ENCODE results near the gene RAET1E.

DNA sequence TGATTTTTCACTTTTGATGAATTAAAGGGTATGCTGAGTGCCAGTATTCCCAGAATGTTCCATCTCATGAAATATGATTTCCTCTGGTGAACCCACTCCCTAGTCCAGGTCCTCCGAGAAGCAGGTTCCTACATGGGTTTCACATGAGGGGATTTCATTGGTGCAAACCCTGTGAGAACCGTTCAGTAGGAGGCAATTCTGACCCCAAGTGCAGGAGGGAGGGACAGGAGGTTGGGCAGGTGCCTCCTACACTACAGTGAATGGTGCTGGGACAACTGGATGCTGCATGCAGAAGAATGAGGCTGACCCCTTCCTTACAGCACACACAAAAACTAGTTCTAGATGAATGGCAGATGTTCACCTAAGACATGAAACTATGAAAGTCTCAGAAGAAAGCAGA is 38.8 kb upstream of the RAET1E start:
- TF ChIP-seq, protein P1, sequence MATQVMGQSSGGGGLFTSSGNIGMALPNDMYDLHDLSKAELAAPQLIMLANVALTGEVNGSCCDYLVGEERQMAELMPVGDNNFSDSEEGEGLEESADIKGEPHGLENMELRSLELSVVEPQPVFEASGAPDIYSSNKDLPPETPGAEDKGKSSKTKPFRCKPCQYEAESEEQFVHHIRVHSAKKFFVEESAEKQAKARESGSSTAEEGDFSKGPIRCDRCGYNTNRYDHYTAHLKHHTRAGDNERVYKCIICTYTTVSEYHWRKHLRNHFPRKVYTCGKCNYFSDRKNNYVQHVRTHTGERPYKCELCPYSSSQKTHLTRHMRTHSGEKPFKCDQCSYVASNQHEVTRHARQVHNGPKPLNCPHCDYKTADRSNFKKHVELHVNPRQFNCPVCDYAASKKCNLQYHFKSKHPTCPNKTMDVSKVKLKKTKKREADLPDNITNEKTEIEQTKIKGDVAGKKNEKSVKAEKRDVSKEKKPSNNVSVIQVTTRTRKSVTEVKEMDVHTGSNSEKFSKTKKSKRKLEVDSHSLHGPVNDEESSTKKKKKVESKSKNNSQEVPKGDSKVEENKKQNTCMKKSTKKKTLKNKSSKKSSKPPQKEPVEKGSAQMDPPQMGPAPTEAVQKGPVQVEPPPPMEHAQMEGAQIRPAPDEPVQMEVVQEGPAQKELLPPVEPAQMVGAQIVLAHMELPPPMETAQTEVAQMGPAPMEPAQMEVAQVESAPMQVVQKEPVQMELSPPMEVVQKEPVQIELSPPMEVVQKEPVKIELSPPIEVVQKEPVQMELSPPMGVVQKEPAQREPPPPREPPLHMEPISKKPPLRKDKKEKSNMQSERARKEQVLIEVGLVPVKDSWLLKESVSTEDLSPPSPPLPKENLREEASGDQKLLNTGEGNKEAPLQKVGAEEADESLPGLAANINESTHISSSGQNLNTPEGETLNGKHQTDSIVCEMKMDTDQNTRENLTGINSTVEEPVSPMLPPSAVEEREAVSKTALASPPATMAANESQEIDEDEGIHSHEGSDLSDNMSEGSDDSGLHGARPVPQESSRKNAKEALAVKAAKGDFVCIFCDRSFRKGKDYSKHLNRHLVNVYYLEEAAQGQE (IDR thresholded peaks at IDR 0.05; ENCODE audit: unreplicated experiment): no peak
- TF ChIP-seq, protein P2, sequence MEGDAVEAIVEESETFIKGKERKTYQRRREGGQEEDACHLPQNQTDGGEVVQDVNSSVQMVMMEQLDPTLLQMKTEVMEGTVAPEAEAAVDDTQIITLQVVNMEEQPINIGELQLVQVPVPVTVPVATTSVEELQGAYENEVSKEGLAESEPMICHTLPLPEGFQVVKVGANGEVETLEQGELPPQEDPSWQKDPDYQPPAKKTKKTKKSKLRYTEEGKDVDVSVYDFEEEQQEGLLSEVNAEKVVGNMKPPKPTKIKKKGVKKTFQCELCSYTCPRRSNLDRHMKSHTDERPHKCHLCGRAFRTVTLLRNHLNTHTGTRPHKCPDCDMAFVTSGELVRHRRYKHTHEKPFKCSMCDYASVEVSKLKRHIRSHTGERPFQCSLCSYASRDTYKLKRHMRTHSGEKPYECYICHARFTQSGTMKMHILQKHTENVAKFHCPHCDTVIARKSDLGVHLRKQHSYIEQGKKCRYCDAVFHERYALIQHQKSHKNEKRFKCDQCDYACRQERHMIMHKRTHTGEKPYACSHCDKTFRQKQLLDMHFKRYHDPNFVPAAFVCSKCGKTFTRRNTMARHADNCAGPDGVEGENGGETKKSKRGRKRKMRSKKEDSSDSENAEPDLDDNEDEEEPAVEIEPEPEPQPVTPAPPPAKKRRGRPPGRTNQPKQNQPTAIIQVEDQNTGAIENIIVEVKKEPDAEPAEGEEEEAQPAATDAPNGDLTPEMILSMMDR (conservative IDR thresholded peaks at IDR 0.05; ENCODE audit: low read depth in 2 of 2): no peak
- no peak for TF ChIP-seq POLR2AphosphoS5 (IDR thresholded peaks at IDR 0.05; ENCODE audit: low read depth)
- no peak for TF ChIP-seq STAT1 (IDR thresholded peaks at IDR 0.05; ENCODE audit: unreplicated experiment)
- TF ChIP-seq EZH2phosphoT487 (IDR thresholded peaks at IDR 0.05; ENCODE audit: unreplicated experiment): no peak
- no peak for TF ChIP-seq EZH2 (IDR thresholded peaks at IDR 0.05; ENCODE audit: low read depth, unreplicated experiment)
- TF ChIP-seq, protein P3, sequence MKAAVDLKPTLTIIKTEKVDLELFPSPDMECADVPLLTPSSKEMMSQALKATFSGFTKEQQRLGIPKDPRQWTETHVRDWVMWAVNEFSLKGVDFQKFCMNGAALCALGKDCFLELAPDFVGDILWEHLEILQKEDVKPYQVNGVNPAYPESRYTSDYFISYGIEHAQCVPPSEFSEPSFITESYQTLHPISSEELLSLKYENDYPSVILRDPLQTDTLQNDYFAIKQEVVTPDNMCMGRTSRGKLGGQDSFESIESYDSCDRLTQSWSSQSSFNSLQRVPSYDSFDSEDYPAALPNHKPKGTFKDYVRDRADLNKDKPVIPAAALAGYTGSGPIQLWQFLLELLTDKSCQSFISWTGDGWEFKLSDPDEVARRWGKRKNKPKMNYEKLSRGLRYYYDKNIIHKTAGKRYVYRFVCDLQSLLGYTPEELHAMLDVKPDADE (IDR thresholded peaks at IDR 0.05): no peak
- no peak for TF ChIP-seq NANOG (IDR thresholded peaks at IDR 0.05; ENCODE audit: borderline replicate concordance)
